GM19238 (cell line): ENCODE results near the gene S1PR3.
"Not testable (repeated sequence)": the region's sequence is repeated elsewhere in the genome, so short reads cannot be mapped to it uniquely, and the experiment has no call there.

ENCODE experiments used
- DNase-seq: peaks from one replicate; pipeline ENCODE4 v3.0.0; 2011; ENCODE audit warnings: low spot score; ENCODE audit not compliant: insufficient read length

Gene S1PR3

GRCh38 chr9:88991066-88992034, at the start of gene S1PR3:
Gene S1PR3 (plus strand): TSS chr9:88991468. CDS start chr9:89001201, 9,733 bp downstream.
- DNase-seq, result no peak

- not testable (repeated sequence) for DNase-seq
Observed at GRCh38 chr9:88941586-88941985, 49.7 kb upstream of the S1PR3 start.

DNA sequence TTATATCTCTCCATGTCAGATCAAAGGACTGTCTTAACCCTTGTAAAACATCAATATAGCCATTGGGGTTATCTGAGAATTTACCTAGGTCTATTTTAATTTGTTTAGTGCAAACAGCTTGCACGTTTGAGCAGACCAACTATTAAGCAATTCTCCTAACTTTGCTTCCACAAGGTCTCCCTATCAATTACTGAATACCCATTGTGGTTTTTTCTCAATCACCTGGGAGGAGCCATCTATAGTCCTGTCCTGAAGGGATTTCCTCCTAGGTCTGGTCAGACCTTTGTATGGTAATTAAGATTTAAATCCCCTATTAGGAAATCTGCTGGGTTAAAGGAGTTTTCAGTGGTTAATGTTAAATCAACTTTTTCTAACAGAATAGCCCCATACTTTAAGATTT, 48.9 kb upstream of the S1PR3 start:
- DNase-seq, result no peak

GRCh38 chr9:88945636-88946333, 45.5 kb upstream of the S1PR3 start:
- no peak for DNase-seq

GRCh38 chr9:88947581-88948573, 43.4 kb upstream of the S1PR3 start:
- no peak for DNase-seq

GRCh38 chr9:88949425-88949824, 41.8 kb upstream of the S1PR3 start:
- DNase-seq, result no peak

GRCh38 chr9:88949961-88950340, 41.3 kb upstream of the S1PR3 start:
- DNase-seq, result no peak

DNA sequence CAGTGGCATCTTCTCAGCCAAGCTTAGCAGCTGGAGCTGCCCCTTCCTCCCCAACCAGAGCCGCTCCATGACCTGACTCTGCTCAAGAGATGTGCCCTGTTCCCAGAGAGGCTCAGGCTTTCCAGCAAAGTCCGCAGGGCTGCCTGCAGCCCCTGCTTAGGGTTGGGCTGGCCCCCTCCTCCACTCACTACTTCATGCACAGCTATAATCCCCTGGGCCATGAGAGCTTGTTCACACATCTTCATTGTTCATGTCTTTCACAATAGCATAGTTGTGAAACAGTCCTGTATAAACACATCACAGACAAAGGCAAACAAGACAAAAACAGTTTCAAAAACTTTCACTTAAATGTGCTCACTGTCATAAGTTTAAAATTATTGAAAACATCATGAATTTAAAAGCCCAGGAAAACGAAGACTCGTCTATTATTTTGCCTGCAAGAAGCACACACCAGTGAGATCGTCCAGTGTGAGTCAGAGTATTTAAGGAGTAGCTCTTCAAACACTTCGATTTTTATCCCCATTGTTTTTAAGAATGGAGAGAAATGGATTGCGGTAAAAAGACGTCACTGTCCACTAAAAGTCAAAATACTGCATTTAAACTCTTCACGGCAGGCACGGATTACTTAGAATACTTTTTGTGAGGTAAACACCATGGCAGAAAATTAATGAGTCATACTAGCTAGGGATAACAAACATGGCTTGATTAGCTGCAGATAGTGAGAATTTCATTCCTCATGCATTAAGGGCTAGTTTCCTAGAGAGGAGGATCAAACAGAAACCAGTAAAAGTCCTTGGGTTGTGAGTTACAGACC, 40.7 kb upstream of the S1PR3 start:
- no peak for DNase-seq

DNA sequence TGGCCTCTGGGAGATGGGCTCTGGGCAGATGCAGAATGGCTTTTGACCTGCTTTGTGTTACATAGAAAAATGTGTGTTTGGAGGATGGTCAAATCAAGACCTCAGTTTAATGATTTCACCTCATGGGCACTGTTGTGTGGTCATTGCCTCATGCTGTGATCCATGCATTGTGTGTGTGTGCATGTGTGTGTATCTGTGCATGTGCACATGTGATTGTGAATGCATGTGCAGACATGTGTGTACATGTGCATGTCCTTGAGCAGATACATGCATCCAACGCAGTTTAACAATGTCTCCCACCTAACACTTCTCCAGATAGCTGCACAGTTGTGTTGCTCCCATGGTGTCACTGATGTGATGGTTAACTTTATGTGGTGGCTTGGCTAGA, 40.1 kb upstream of the S1PR3 start:
- no peak for DNase-seq

DNA sequence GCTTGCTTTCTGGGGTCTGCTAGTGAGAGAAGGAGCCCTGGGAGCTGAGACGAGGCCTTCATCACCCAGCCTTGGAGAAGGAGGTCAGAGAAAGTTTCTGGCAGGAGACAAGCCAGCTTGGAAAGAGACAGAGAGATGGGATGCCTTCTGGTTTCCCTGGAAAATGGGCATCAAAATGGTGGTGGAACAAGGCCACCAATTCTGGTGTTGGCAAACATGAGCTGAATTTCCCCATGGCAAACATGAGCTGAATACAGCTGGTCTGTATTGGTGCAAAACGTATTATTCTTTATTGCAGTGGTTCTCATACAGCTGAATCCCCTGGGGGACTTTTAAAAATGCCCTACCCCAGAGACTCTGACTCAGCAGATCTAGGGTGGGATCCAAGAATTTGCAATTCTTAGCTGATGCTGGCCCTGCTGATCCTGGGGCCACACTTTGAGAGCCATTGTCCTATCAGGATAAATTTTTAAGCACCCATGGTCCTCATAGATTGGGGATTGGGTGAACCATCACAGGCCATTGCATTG, 39.1 kb upstream of the S1PR3 start:
- DNase-seq, result no peak

DNA sequence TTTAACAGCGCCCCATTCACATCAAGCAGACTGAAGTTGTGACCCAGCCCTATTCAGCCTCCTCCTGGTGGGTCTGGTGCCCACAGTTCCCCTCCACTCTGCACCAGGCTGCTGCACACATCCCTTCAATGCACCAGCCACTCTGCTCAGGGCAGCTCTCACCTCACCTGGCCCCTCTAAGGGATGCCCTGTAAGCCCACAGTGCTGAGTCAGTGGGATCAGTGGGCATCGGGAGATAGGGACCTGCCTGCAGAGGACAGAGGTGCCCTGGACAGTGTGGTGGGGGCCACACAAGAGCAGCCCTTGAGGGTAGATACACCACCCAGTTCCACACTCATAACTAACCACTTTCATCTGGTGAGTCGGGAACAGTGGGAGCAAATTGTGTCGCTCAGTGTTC, 38.3 kb upstream of the S1PR3 start:
- no peak for DNase-seq

GRCh38 chr9:88953381-88954029, 37.8 kb upstream of the S1PR3 start:
- DNase-seq, result no peak

- no peak for DNase-seq
Observed at GRCh38 chr9:88954066-88954465, 37.2 kb upstream of the S1PR3 start.

- DNase-seq, result no peak
Observed at GRCh38 chr9:88957526-88957925, 33.7 kb upstream of the S1PR3 start.

GRCh38 chr9:88959727-88960469, 31.4 kb upstream of the S1PR3 start:
- no peak for DNase-seq

GRCh38 chr9:88960632-88961031, 30.6 kb upstream of the S1PR3 start:
- DNase-seq, result no peak

GRCh38 chr9:88965473-88965872, 25.8 kb upstream of the S1PR3 start:
- DNase-seq, result no peak

GRCh38 chr9:88966894-88967676, 24.2 kb upstream of the S1PR3 start:
- DNase-seq, result no peak
